PFSK-1 (cell line): ENCODE results near the gene TMEM175.

ENCODE experiments used
- FOXP2 ChIP-seq: optimal IDR thresholded peaks from 2 replicates; pipeline ENCODE3; 2011; ENCODE audit warnings: borderline replicate concordance, control low read depth, inconsistent platforms; ENCODE audit not compliant: insufficient read depth; ENCODE audit errors: extremely low read length, extremely low read depth
- POLR2AphosphoS5 ChIP-seq: IDR thresholded peaks from 2 replicates; pipeline ENCODE4 v1.6.1; 2012; ENCODE audit warnings: low read depth, mild to moderate bottlenecking, control low read depth, low read length, moderate library complexity
- SIN3A ChIP-seq: IDR thresholded peaks from 2 replicates; pipeline ENCODE4 v1.6.1; 2012; ENCODE audit warnings: mild to moderate bottlenecking, low read length, moderate library complexity, borderline replicate concordance; ENCODE audit not compliant: insufficient read depth
- TAF1 ChIP-seq: IDR thresholded peaks from 2 replicates; pipeline ENCODE4 v1.6.1; 2012; ENCODE audit warnings: low read length, control low read depth, borderline replicate concordance; ENCODE audit not compliant: insufficient read depth
- TF ChIP-seq, protein P1 (sequence below), 2 experiments: IDR thresholded peaks; 2 replicates each; pipeline versions ENCODE4 v1.6.1 to v1.8.0; 2011 to 2012; ENCODE audit warnings: low read depth in 2 of 2, low read length in 2 of 2, control low read depth in 1 of 2, inconsistent platforms in 1 of 2, mild to moderate bottlenecking in 1 of 2, moderate library complexity in 1 of 2; ENCODE audit not compliant: insufficient read depth in 1 of 2

DNA sequence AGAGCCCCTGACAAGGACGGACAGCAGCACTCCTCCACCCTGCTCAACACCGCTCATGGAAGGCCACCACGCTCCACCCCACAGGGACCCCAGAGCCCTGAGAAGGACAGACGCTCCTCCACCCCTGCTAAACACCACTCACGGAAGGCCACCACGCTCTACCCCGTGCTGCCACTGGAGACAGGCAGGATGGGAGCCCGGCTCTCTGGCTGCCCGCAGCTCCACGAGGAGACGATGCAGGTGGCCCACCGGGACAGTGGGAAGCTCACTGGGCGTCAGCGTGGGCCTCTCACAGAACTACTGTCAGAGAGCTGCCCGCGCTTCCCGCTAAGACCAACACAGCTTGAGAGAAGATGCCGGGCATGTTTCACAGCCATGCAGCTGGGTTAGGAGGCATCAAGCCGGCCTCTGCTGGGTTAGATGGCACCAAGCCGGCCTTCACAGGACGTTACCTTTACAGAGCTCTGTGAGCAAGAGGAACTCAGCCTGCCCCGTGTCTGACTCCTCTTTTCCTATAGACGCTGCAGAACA is 21.0 kb upstream of the TMEM175 start:
- TF ChIP-seq POLR2AphosphoS5 = no peak
- no peak for TF ChIP-seq TAF1
- TF ChIP-seq SIN3A = no peak
- TF ChIP-seq, protein P1, sequence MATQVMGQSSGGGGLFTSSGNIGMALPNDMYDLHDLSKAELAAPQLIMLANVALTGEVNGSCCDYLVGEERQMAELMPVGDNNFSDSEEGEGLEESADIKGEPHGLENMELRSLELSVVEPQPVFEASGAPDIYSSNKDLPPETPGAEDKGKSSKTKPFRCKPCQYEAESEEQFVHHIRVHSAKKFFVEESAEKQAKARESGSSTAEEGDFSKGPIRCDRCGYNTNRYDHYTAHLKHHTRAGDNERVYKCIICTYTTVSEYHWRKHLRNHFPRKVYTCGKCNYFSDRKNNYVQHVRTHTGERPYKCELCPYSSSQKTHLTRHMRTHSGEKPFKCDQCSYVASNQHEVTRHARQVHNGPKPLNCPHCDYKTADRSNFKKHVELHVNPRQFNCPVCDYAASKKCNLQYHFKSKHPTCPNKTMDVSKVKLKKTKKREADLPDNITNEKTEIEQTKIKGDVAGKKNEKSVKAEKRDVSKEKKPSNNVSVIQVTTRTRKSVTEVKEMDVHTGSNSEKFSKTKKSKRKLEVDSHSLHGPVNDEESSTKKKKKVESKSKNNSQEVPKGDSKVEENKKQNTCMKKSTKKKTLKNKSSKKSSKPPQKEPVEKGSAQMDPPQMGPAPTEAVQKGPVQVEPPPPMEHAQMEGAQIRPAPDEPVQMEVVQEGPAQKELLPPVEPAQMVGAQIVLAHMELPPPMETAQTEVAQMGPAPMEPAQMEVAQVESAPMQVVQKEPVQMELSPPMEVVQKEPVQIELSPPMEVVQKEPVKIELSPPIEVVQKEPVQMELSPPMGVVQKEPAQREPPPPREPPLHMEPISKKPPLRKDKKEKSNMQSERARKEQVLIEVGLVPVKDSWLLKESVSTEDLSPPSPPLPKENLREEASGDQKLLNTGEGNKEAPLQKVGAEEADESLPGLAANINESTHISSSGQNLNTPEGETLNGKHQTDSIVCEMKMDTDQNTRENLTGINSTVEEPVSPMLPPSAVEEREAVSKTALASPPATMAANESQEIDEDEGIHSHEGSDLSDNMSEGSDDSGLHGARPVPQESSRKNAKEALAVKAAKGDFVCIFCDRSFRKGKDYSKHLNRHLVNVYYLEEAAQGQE (IDR thresholded peaks at IDR 0.05; ENCODE audit: insufficient read depth in 1 of 2, low read depth in 2 of 2, low read length in 2 of 2) = no peak
- TF ChIP-seq FOXP2 = no peak
